ENCODE results near the gene GPA33.

DNA sequence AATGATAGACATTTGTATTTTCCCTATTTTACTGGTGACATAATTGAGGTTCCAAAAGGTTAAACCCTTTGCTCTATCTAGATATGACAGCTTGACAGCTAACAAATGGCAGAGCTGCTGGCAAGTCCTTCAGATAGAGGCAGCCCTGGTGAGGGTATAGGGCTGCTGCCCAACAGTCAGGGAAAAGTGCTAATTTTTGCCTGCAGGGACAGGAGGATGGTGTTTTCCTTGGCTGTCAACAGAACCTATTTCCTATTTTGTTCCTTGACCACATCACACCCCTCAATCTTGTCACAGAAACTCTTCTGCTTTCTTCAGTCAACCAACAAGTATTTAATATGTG, 12.3 kb downstream of the GPA33 start:
- TF ChIP-seq, protein P1, sequence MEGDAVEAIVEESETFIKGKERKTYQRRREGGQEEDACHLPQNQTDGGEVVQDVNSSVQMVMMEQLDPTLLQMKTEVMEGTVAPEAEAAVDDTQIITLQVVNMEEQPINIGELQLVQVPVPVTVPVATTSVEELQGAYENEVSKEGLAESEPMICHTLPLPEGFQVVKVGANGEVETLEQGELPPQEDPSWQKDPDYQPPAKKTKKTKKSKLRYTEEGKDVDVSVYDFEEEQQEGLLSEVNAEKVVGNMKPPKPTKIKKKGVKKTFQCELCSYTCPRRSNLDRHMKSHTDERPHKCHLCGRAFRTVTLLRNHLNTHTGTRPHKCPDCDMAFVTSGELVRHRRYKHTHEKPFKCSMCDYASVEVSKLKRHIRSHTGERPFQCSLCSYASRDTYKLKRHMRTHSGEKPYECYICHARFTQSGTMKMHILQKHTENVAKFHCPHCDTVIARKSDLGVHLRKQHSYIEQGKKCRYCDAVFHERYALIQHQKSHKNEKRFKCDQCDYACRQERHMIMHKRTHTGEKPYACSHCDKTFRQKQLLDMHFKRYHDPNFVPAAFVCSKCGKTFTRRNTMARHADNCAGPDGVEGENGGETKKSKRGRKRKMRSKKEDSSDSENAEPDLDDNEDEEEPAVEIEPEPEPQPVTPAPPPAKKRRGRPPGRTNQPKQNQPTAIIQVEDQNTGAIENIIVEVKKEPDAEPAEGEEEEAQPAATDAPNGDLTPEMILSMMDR (IDR thresholded peaks at IDR 0.05; ENCODE audit: poor library complexity, severe bottlenecking): no peak
- TF ChIP-seq TAF1 (IDR thresholded peaks at IDR 0.05; ENCODE audit: low read depth) (no peak), POLR2AphosphoS5 (IDR thresholded peaks at IDR 0.05) (no peak), EP300 (conservative IDR thresholded peaks at IDR 0.05; ENCODE audit: poor library complexity, severe bottlenecking) (no peak), EZH2 (IDR thresholded peaks at IDR 0.05; ENCODE audit: borderline replicate concordance, insufficient read depth, low read length, poor library complexity, severe bottlenecking) (no peak)

All from neural cell (in vitro differentiated cells).